B cell (primary cell): ENCODE measurements around the gene ZNF556. TPM values are rescaled to one million over a fixed set of nuclear protein-coding genes. Genes with fewer than 3 reads are reported as not detected.

Experiments
- ATAC-seq: fragments of 200-7000 bp; cut with Tn5 transposase; one replicate; pipeline ENCODE4 v1.10.0; 2021; ENCODE audit warnings: low read depth, mild to moderate bottlenecking, moderate number of reproducible peaks, moderate library complexity
- CTCF ChIA-PET: fragments of 350-600 bp; sonication (Branson Sonifier 250); formaldehyde crosslinking; loops from one replicate; lab custom pipeline; 2021; ENCODE audit warnings: antibody characterized with exemption, inconsistent platforms; lab: Charles Lee
- POLR2A ChIA-PET: fragments of 350-600 bp; sonication (Branson Sonifier 250); formaldehyde crosslinking; loops from one replicate; lab custom pipeline; 2021; ENCODE audit warnings: antibody characterized with exemption; lab: Charles Lee
- DNase-seq: peaks from one replicate; pipeline ENCODE4 v3.0.0; 2013
- H2AFZ ChIP-seq: 2 replicates; pipeline ENCODE4 v1.6.1; 2012; ENCODE audit warnings: mild to moderate bottlenecking, low read depth, low read length; ENCODE audit not compliant: insufficient read depth, poor library complexity, severe bottlenecking
- H3K27ac ChIP-seq, 2 donors: 1 replicate in 1 of 2; 2 replicates in 1 of 2; pipeline ENCODE4 v1.5.1; 2012 to 2013; ENCODE audit warnings: low read length in 2 of 2, mild to moderate bottlenecking in 2 of 2, moderate library complexity in 1 of 2
- H3K27me3 ChIP-seq, 4 experiments: fragments of 200-600 bp in 1 of 4; sonication (generic) in 1 of 4; replicated peaks in 1 of 4; 1 replicate in 2 of 4; 2 replicates in 2 of 4; pipeline versions ENCODE4 v1.6.1 to v1.7.0; 2013 to 2016; ENCODE audit warnings: low read length in 3 of 4, mild to moderate bottlenecking in 2 of 4, mixed read lengths in 1 of 4, moderate library complexity in 1 of 4; ENCODE audit not compliant: insufficient read depth in 4 of 4, control insufficient read depth in 3 of 4; ENCODE audit errors: control extremely low read depth in 1 of 4
- H3K36me3 ChIP-seq, 2 experiments: replicated peaks in 1 of 2; 1 replicate in 1 of 2; 2 replicates in 1 of 2; pipeline versions ENCODE4 v1.6.1 to v1.7.1; 2013; ENCODE audit warnings: low read length in 1 of 2; ENCODE audit not compliant: insufficient read depth in 2 of 2, control insufficient read depth in 1 of 2; ENCODE audit errors: control extremely low read depth in 1 of 2, extremely low read depth in 1 of 2
- H3K4me1 ChIP-seq, 2 donors: fragments of 200-600 bp in 1 of 2; sonication (generic) in 1 of 2; 1 replicate in 1 of 2; 2 replicates in 1 of 2; pipeline versions ENCODE4 v1.5.1 to v1.6.1; 2013 to 2017; ENCODE audit warnings: low read length in 2 of 2; ENCODE audit not compliant: control insufficient read depth in 2 of 2, insufficient read depth in 2 of 2
- H3K4me2 ChIP-seq: replicated peaks from 2 replicates; pipeline ENCODE3; 2012; ENCODE audit warnings: mild to moderate bottlenecking, low read depth, low read length; ENCODE audit not compliant: poor library complexity, severe bottlenecking
- H3K4me3 ChIP-seq, 5 experiments: fragments of 200-600 bp in 1 of 5; sonication (generic) in 1 of 5; 1 replicate in 3 of 5; 2 replicates in 2 of 5; pipeline versions ENCODE4 v1.5.1 to v1.7.0; 2011 to 2016; ENCODE audit warnings: low read length in 4 of 5, mild to moderate bottlenecking in 4 of 5, low read depth in 2 of 5, control low read depth in 1 of 5, moderate library complexity in 1 of 5; ENCODE audit not compliant: insufficient read depth in 1 of 5; ENCODE audit errors: control extremely low read depth in 1 of 5, extremely low read depth in 1 of 5
- H3K79me2 ChIP-seq: fragments of 200-600 bp; sonication (generic); one replicate; pipeline ENCODE4 v1.6.0; 2016; ENCODE audit warnings: low read length; ENCODE audit not compliant: control insufficient read depth, insufficient read depth
- H3K9ac ChIP-seq: fragments of 200-600 bp; sonication (generic); 2 replicates; pipeline ENCODE4 v1.6.1; 2017; ENCODE audit warnings: mild to moderate bottlenecking, low read length, moderate library complexity
- H3K9me3 ChIP-seq, 3 donors: one replicate each; pipeline versions ENCODE4 v1.6.1 to v1.7.1; 2013; ENCODE audit warnings: low read length in 2 of 3; ENCODE audit not compliant: control insufficient read depth in 2 of 3, insufficient read depth in 1 of 3; ENCODE audit errors: control extremely low read depth in 1 of 3
- H4K20me1 ChIP-seq: 2 replicates; pipeline ENCODE4 v1.6.0; 2012; ENCODE audit warnings: mild to moderate bottlenecking, low read length; ENCODE audit not compliant: insufficient read depth, control insufficient read depth, poor library complexity, severe bottlenecking
- H3K27ac Mint-ChIP-seq: one replicate; pipeline ENCODE4 v1.8.0; 2021; ENCODE audit warnings: mixed read lengths
- H3K27me3 Mint-ChIP-seq: one replicate; pipeline ENCODE4 v1.8.0; 2021; ENCODE audit warnings: mixed read lengths
- H3K4me1 Mint-ChIP-seq: one replicate; pipeline ENCODE4 v1.8.0; 2021; ENCODE audit warnings: mixed read lengths
- H3K4me3 Mint-ChIP-seq: one replicate; pipeline ENCODE4 v1.8.0; 2021; ENCODE audit warnings: mixed read lengths
- H3K9me3 Mint-ChIP-seq: one replicate; pipeline ENCODE4 v1.8.0; 2022; ENCODE audit warnings: mixed read lengths; ENCODE audit not compliant: insufficient read depth
- CTCF ChIP-seq: fragments of 200-600 bp; IDR thresholded peaks from one replicate; pipeline ENCODE4 v1.8.0; 2022; ENCODE audit warnings: antibody characterized with exemption, mild to moderate bottlenecking
- EZH2 ChIP-seq: IDR thresholded peaks from 2 replicates; pipeline ENCODE4 v1.6.1; 2012; ENCODE audit warnings: borderline replicate concordance, low read depth, mild to moderate bottlenecking, moderate library complexity, low read length; ENCODE audit not compliant: insufficient read depth, poor library complexity, severe bottlenecking
- WGBS: methylation state at CpG from one replicate; pipeline ENCODE4 v1.1.5; 2013; ENCODE audit warnings: missing lambda C conversion rate; ENCODE audit not compliant: insufficient coverage; 5-methylcytosine and 5-hydroxymethylcytosine counted together
- intact Hi-C: fragments of 100-400 bp; cut with micrococcal nuclease; formaldehyde crosslinking; loops from one replicate; pipeline ENCODE4 v1.10.0; 2022
- polyA plus RNA-seq: library from polyadenylated mRNA; depleted of rRNA; stranded (reverse); fragments of >200 nt; gene quantifications from 2 replicates; pipeline ENCODE4 v1.2.3, GENCODE V29; 2012
- total RNA-seq, 2 donors: library from RNA; stranded (reverse); fragments of 120-200 nt in 1 of 2; gene quantifications; 1 replicate in 1 of 2; 2 replicates in 1 of 2; pipeline versions ENCODE4 v1.2.3 to v1.2.4, GENCODE V29; 2013 to 2022

Gene ZNF556
- total and polyA plus RNA-seq, 2 donors (not counting 1 experiment from before 2014, with no cell fraction given), result 0.13 TPM; not detected in 1

- Mint-ChIP-seq H3K4me3 (no peak overlapping the region), H3K9me3 (no peaks in the 10 kb centered on the region), H3K4me1 (peaks cover 26% of the 10 kb centered on the region), H3K27ac (no peak overlapping the region), H3K27me3 (no peaks in the 10 kb centered on the region)
- Histone ChIP-seq H3K4me3 (no peak overlapping the region), H3K9me3 (peaks cover 7 to 15% (median 7%) of the 10 kb centered on the region in 3 donors), H4K20me1 (no peaks in the 10 kb centered on the region), H3K27ac (no peak overlapping the region), H3K79me2 (peaks cover 47% of the 10 kb centered on the region), H3K4me2 (no peak overlapping the region), H2AFZ (no peak overlapping the region), H3K4me1 (peaks cover 11 to 15% of the 10 kb centered on the region in 2 donors), H3K36me3 (peaks cover 5 to 6% of the 10 kb centered on the region in 2 experiments), H3K9ac (no peak overlapping the region), H3K27me3 (no peaks in the 10 kb centered on the region)
- ChIA-PET CTCF (no interaction called here), POLR2A (no interaction called here)
- intact Hi-C loops, result no loop called here
- TF ChIP-seq EZH2 (no peak), CTCF (no peak)
- 97% methylated on average over 10 of the region's 13 CpGs for WGBS
- no peak for ATAC-seq
- no peak for DNase-seq
Observed at GRCh38 chr19:2846180-2846894, 20.8 kb upstream of the ZNF556 start.

GRCh38 chr19:2847507-2847906 is 19.6 kb upstream of the ZNF556 start:
- H3K27ac ChIP-seq, result no peak overlapping the region
- no peak overlapping the region for H3K9ac ChIP-seq
- no peak overlapping the region for H2AFZ ChIP-seq
- no peak for ATAC-seq
- no peak for TF ChIP-seq EZH2
- no peak for TF ChIP-seq CTCF
- H3K27me3 ChIP-seq, result no peaks in the 10 kb centered on the region
- H3K4me1 Mint-ChIP-seq, result peaks cover 21% of the 10 kb centered on the region
- H3K4me3 ChIP-seq, result no peak overlapping the region
- no peak for DNase-seq
- intact Hi-C loops, result no loop called here
- H3K79me2 ChIP-seq, result peaks cover 42% of the 10 kb centered on the region
- ChIA-PET POLR2A (no interaction called here), CTCF (no interaction called here)
- H3K27ac Mint-ChIP-seq, result no peak overlapping the region
- H3K9me3 ChIP-seq, result peaks cover 13 to 24% (median 14%) of the 10 kb centered on the region in 3 donors
- no peaks in the 10 kb centered on the region for H4K20me1 ChIP-seq
- peaks cover 6 to 9% of the 10 kb centered on the region in 2 donors for H3K4me1 ChIP-seq
- H3K9me3 Mint-ChIP-seq, result no peaks in the 10 kb centered on the region
- H3K4me3 Mint-ChIP-seq, result no peak overlapping the region
- H3K36me3 ChIP-seq, result peaks cover 14 to 18% of the 10 kb centered on the region in 2 experiments
- H3K27me3 Mint-ChIP-seq, result no peaks in the 10 kb centered on the region
- no peak overlapping the region for H3K4me2 ChIP-seq
- WGBS, result 100% methylated on average over 3 of the region's 3 CpGs
